Measurements from ENCODE around the gene DAPK1.

GRCh38 chr9:87464992-87465378 is 32.7 kb upstream of the DAPK1 start:
- TF ChIP-seq POLR2A (IDR thresholded peaks at IDR 0.05) (no peak), CTCF (IDR thresholded peaks at IDR 0.05) (no peak)

All from adrenal gland (tissue), 5 donors.